Measurements from ENCODE around the gene NDFIP2. TPM values are rescaled to one million over a fixed set of nuclear protein-coding genes. Genes with fewer than 3 reads are reported as not detected.

NDFIP2 gene
- total RNA-seq, 1 donor from 2014 or later: 35.0 TPM

- no peak overlapping the region for H3K4me3 ChIP-seq (ENCODE audit: low read depth, low read length)
- no peak for TF ChIP-seq CTCF (conservative IDR thresholded peaks at IDR 0.05; ENCODE audit: low read depth, low read length)
- no peak for DNase-seq (ENCODE audit: low read depth)
These were observed 100.9 kb downstream of the NDFIP2 start for GRCh38 chr13:79581870-79582315.

- DNase-seq (ENCODE audit: low read depth): no peak
- H3K4me3 ChIP-seq (ENCODE audit: low read depth, low read length): no peak overlapping the region
- no peak for TF ChIP-seq CTCF (conservative IDR thresholded peaks at IDR 0.05; ENCODE audit: low read depth, low read length)
These were observed 101.9 kb downstream of the NDFIP2 start for GRCh38 chr13:79582896-79583295.

DNA sequence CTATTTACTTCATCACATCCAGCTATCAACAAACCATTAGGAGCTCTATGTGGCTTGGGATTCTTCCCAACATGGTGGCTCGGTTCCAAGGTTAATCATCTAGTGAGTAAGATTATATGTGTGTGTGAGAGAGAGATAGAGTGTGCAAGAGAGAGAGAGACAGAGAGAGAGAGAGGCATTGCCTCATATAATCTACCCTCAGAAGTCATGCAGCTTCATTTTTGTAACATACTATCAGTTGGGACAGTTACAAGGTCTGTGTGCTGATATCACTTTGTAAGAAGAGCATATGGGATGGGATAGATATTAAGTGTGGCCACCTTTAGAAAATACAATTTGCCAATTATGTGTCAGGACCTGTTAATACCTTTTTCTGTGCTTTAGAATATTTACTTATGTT is 104.1 kb downstream of the NDFIP2 start:
- no peak for DNase-seq (ENCODE audit: low read depth)
- TF ChIP-seq CTCF (conservative IDR thresholded peaks at IDR 0.05; ENCODE audit: low read depth, low read length): no peak
- no peak overlapping the region for H3K4me3 ChIP-seq (ENCODE audit: low read depth, low read length)

DNA sequence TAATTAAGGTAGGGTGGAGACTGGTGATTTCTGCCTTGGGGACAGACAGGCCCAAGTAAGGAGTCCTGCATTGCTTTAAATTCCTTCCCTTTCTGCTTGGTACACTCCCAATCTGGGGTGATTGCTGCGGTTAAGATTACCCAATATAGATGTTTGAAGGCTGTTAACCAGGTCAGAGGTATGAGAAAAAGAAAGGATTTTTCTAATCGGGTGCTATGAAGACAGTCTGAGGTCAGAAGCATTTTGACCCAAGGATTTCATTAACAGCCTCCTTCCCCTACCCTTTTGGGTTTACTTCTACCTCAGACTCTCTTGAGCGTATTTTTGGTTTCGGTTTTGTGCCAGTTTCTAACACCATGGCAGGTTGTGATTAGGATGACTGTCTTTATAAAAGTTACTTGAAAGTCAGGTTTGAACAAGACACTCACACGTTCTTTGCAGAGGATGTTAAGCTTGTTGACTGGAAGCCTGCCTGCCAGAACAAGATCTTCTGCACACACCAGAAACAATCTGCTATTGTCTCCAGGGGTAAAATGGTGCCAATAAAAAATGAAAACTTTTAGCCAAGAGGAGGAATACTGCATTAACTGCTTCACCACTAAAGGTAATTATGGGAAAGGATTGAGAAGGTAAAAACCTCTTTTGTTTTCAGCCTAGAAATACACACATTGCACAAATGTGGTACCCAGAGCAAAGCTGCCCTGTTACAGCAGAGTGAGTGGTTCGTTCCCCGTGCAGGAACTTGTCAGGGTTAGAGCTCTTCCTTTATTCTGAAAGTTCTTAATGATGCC is 108.8 kb downstream of the NDFIP2 start:
- no peak for DNase-seq (ENCODE audit: low read depth)
- no peak overlapping the region for H3K4me3 ChIP-seq (ENCODE audit: low read depth, low read length)
- TF ChIP-seq CTCF (conservative IDR thresholded peaks at IDR 0.05; ENCODE audit: low read depth, low read length): no peak

- TF ChIP-seq CTCF (conservative IDR thresholded peaks at IDR 0.05; ENCODE audit: low read depth, low read length): no peak
- no peak for DNase-seq (ENCODE audit: low read depth)
- no peak overlapping the region for H3K4me3 ChIP-seq (ENCODE audit: low read depth, low read length)
These were observed 109.4 kb downstream of the NDFIP2 start for GRCh38 chr13:79590394-79590676.

GRCh38 chr13:79591493-79591892 is 110.5 kb downstream of the NDFIP2 start:
- no peak for TF ChIP-seq CTCF (conservative IDR thresholded peaks at IDR 0.05; ENCODE audit: low read depth, low read length)
- H3K4me3 ChIP-seq (ENCODE audit: low read depth, low read length): no peak overlapping the region
- DNase-seq (ENCODE audit: low read depth): no peak

- TF ChIP-seq CTCF (conservative IDR thresholded peaks at IDR 0.05; ENCODE audit: low read depth, low read length): no peak
- DNase-seq (ENCODE audit: low read depth): no peak
- H3K4me3 ChIP-seq (ENCODE audit: low read depth, low read length): no peak overlapping the region
These were observed 112.2 kb downstream of the NDFIP2 start for GRCh38 chr13:79593121-79593520.

Measured in epithelial cell of proximal tubule (primary cell).